Measurements from ENCODE around the gene RRAS2. TPM values are rescaled to one million over a fixed set of nuclear protein-coding genes. Genes with fewer than 3 reads are reported as not detected.

RRAS2 gene
- total and polyA plus RNA-seq, 10 of the 15 experiments (the other 5 are each of a cell fraction or from before 2014, with no cell fraction given), result 26.9 to 72.4 (median 45.4) TPM

GRCh38 chr11:14320020-14320419, 39.0 kb downstream of the RRAS2 start (continued):
- TF ChIP-seq ZNF592 (IDR thresholded peaks at IDR 0.05) (no peak), DPF2 (IDR thresholded peaks at IDR 0.05) (peak; percentile 55; the same call in 1 of the 2 replicates), FOXM1 (IDR thresholded peaks at IDR 0.05; ENCODE audit: low read depth, low read length) (peak; percentile 39; the same call in 1 of the 2 replicates), ZNF24 (IDR thresholded peaks at IDR 0.05) (0 out of 2 replicates have a peak, but pooled peaks have one; percentile 32), GATAD2B (conservative IDR thresholded peaks at IDR 0.05; ENCODE audit: low read depth) (no peak), BCL11A (IDR thresholded peaks at IDR 0.05; ENCODE audit: low read depth, low read length) (peak; percentile 31; the same call in 1 of the 2 replicates), ZNF687 (IDR thresholded peaks at IDR 0.05) (0 out of 2 replicates have a peak, but pooled peaks have one; percentile 35), MLLT1 (IDR thresholded peaks at IDR 0.05) (no peak), RUNX3 (IDR thresholded peaks at IDR 0.05; ENCODE audit: low read length) (peak; percentile 95), ETV6 (conservative IDR thresholded peaks at IDR 0.05 in 1 of 2, IDR thresholded peaks at IDR 0.05 in 1 of 2; ENCODE audit: borderline replicate concordance in 1 of 2, low read depth in 1 of 2) (peak in 1 of 2 experiments; percentile 23; a peak in 1 of 4 replicates), POU2F2 (IDR thresholded peaks at IDR 0.05; ENCODE audit: borderline replicate concordance, low read depth, low read length) (0 out of 3 replicates have a peak, but pooled peaks have one; percentile 22), JUND (IDR thresholded peaks at IDR 0.05; ENCODE audit: low read depth, low read length) (no peak), MTA3 (IDR thresholded peaks at IDR 0.05; ENCODE audit: borderline replicate concordance, low read length) (no peak), CBFB (IDR thresholded peaks at IDR 0.05; ENCODE audit: low read depth) (peak; percentile 71), ZBTB33 (IDR thresholded peaks at IDR 0.05) (no peak), EP300 (IDR thresholded peaks at IDR 0.05; ENCODE audit: borderline replicate concordance in 1 of 2, control insufficient read depth in 1 of 2, low read depth in 2 of 2, low read length in 2 of 2) (peak in 1 of 2 experiments; percentile 58; a peak in 1 of 4 replicates), NR2F1 (conservative IDR thresholded peaks at IDR 0.05) (peak; percentile 39)
